ENCODE measurements around the gene SLC9A8.

- TF ChIP-seq, protein P1, sequence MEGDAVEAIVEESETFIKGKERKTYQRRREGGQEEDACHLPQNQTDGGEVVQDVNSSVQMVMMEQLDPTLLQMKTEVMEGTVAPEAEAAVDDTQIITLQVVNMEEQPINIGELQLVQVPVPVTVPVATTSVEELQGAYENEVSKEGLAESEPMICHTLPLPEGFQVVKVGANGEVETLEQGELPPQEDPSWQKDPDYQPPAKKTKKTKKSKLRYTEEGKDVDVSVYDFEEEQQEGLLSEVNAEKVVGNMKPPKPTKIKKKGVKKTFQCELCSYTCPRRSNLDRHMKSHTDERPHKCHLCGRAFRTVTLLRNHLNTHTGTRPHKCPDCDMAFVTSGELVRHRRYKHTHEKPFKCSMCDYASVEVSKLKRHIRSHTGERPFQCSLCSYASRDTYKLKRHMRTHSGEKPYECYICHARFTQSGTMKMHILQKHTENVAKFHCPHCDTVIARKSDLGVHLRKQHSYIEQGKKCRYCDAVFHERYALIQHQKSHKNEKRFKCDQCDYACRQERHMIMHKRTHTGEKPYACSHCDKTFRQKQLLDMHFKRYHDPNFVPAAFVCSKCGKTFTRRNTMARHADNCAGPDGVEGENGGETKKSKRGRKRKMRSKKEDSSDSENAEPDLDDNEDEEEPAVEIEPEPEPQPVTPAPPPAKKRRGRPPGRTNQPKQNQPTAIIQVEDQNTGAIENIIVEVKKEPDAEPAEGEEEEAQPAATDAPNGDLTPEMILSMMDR (IDR thresholded peaks at IDR 0.05): no peak
- peak; percentile 50 for TF ChIP-seq POLR2A (IDR thresholded peaks at IDR 0.05)
- TF ChIP-seq POLR2AphosphoS5 (IDR thresholded peaks at IDR 0.05): peak; percentile 38 to 77 (median 76)
- peak; percentile 38 for TF ChIP-seq EP300 (IDR thresholded peaks at IDR 0.05; ENCODE audit: low read depth)
Measured at GRCh38 chr20:49775229-49775693, 37.4 kb upstream of the SLC9A8 start.
